GM21515 (cell line): ENCODE measurements around the gene ASIC3.
"Not testable (repeated sequence)": the region's sequence is repeated elsewhere in the genome, so short reads cannot be mapped to it uniquely, and the experiment has no call there.

Experiments used
- ATAC-seq: cut with Tn5 transposase; IDR thresholded peaks from one replicate; pipeline ENCODE4 v1.9.1; 2021; ENCODE audit not compliant: unreplicated experiment

The ASIC3 gene

GRCh38 chr7:151032936-151033863 lies 15.1 kb upstream of the ASIC3 start:
- ATAC-seq = no peak

GRCh38 chr7:151033864-151034249 lies 14.5 kb upstream of the ASIC3 start:
- no peak for ATAC-seq

GRCh38 chr7:151034312-151035025 lies 13.9 kb upstream of the ASIC3 start:
- ATAC-seq = no peak

- no peak for ATAC-seq
Observed at GRCh38 chr7:151035026-151035717, 13.2 kb upstream of the ASIC3 start.

GRCh38 chr7:151035902-151036301 lies 12.4 kb upstream of the ASIC3 start:
- no peak for ATAC-seq

- no peak for ATAC-seq
Observed at GRCh38 chr7:151038951-151039849, 9.1 kb upstream of the ASIC3 start.

GRCh38 chr7:151039850-151040548 lies 8.3 kb upstream of the ASIC3 start:
- ATAC-seq = no peak

GRCh38 chr7:151040616-151041375 lies 7.5 kb upstream of the ASIC3 start:
- no peak for ATAC-seq

GRCh38 chr7:151043449-151043848 lies 4.9 kb upstream of the ASIC3 start:
- not testable (repeated sequence) for ATAC-seq

- ATAC-seq = no peak
Observed at GRCh38 chr7:151043959-151044358, 4.4 kb upstream of the ASIC3 start.

- no peak for ATAC-seq
Observed at GRCh38 chr7:151045262-151045661, 3.1 kb upstream of the ASIC3 start.

GRCh38 chr7:151045967-151046366 lies 2.4 kb upstream of the ASIC3 start:
- no peak for ATAC-seq

GRCh38 chr7:151046603-151047573 lies 1.4 kb upstream of the ASIC3 start:
- ATAC-seq = no peak

- ATAC-seq = no peak
Observed at GRCh38 chr7:151048911-151049463, 656 bp downstream of the ASIC3 start.

GRCh38 chr7:151051108-151051507 lies 2.8 kb downstream of the ASIC3 start:
- ATAC-seq = no peak

GRCh38 chr7:151053096-151053495 lies 4.8 kb downstream of the ASIC3 start:
- ATAC-seq = no peak

GRCh38 chr7:151053751-151054150 lies 5.4 kb downstream of the ASIC3 start:
- no peak for ATAC-seq

GRCh38 chr7:151056283-151056665 lies 7.9 kb downstream of the ASIC3 start:
- ATAC-seq = no peak
